AG04449 (cell line): ENCODE results near the gene NFASC.

Source experiments
- CTCF ChIA-PET: fragments of 350-600 bp; formaldehyde crosslinking; extraction: SDS; loops from one replicate; lab custom pipeline; 2021; ENCODE audit warnings: antibody characterized with exemption; lab: Yijun Ruan, JAX
- POLR2A ChIA-PET: fragments of 400-600, 350-600 bp; formaldehyde crosslinking; extraction: SDS; loops from one replicate; lab custom pipeline; 2020; ENCODE audit warnings: antibody characterized with exemption, inconsistent platforms; lab: Yijun Ruan, JAX
- DNase-seq: peaks from one replicate; pipeline ENCODE4 v3.0.0-alpha.2; 2010; ENCODE audit warnings: low read depth, low spot score
- H3K4me3 ChIP-seq: 2 replicates; pipeline ENCODE4 v1.5.1; 2011; ENCODE audit warnings: low read depth, mild to moderate bottlenecking, control low read depth, low read length
- TF ChIP-seq, protein P1 (sequence below): IDR thresholded peaks from one replicate; pipeline ENCODE4 v1.5.1; 2011; ENCODE audit warnings: mild to moderate bottlenecking, moderate library complexity, low read length, control low read depth, inconsistent platforms; ENCODE audit not compliant: insufficient read depth; ENCODE audit errors: missing control alignments

NFASC gene

GRCh38 chr1:205046870-205047269 lies 176.2 kb downstream of the NFASC start:
- CTCF ChIA-PET, result interaction anchor here (1.3 kb wide), 1 partner anchor 14 kb away, joined by 16 read pairs; no protein-coding TSS in a partner anchor
- POLR2A ChIA-PET, result no interaction called here
- DNase-seq, result no peak

DNA sequence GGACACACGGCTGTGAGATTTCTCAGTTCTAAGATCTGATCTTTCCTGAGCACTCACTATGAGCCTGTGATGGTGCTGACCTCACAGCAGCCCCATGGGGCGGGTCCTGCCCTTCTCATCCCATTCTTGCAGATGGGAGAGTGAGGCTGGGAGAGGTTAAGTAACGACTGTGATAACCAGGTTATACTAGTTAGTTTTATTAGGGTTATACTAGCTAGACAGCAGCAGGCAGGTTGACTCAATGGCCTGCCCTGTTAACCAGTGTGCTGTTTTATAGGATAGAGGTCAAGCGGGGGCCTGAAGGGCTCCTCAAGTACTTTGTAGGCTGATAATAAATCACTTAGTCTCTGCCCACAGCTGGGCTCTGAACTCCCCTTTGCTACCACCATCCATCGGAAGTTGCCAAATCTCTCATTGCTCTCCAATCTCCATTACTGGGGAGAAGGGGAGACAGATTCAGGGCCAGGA lies 177.1 kb downstream of the NFASC start:
- DNase-seq, result no peak
- no peak overlapping the region for H3K4me3 ChIP-seq
- ChIA-PET CTCF (interaction anchor here (0.8 to 7.8 kb wide), 2 partner anchors 14 to 72 kb away, joined by 3 to 90 read pairs; no protein-coding TSS in a partner anchor), POLR2A (no interaction called here)
- TF ChIP-seq, protein P1, sequence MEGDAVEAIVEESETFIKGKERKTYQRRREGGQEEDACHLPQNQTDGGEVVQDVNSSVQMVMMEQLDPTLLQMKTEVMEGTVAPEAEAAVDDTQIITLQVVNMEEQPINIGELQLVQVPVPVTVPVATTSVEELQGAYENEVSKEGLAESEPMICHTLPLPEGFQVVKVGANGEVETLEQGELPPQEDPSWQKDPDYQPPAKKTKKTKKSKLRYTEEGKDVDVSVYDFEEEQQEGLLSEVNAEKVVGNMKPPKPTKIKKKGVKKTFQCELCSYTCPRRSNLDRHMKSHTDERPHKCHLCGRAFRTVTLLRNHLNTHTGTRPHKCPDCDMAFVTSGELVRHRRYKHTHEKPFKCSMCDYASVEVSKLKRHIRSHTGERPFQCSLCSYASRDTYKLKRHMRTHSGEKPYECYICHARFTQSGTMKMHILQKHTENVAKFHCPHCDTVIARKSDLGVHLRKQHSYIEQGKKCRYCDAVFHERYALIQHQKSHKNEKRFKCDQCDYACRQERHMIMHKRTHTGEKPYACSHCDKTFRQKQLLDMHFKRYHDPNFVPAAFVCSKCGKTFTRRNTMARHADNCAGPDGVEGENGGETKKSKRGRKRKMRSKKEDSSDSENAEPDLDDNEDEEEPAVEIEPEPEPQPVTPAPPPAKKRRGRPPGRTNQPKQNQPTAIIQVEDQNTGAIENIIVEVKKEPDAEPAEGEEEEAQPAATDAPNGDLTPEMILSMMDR, result no peak

More at GRCh38 chr1:205046870-205047269, 176.2 kb downstream of the NFASC start:
- TF ChIP-seq, protein P1, result no peak
- no peak overlapping the region for H3K4me3 ChIP-seq

DNA sequence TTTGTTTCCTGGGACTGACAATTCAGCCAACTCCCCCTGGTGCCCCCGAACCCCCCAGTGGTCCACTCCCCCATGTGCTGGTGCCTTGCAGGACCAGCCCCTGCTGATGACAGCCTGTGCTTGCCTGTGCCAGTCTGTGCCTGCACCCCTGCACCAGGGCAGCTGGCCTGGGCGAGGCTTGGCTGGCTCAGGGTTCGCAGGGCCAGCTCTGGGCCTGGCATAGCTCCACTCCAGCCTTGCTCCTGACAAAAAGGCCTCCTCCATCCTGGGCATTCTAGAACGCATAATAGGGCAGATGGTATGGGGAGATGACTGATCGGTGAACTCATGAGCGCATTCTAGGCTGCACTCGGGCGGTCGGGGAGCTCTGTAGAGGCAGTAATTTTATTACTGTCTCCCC lies 177.7 kb downstream of the NFASC start:
- TF ChIP-seq, protein P1, result no peak
- ChIA-PET CTCF (interaction anchor here (0.8 to 7.8 kb wide), 3 partner anchors 13 to 72 kb away, joined by 3 to 90 read pairs (median 3); no protein-coding TSS in a partner anchor), POLR2A (no interaction called here)
- H3K4me3 ChIP-seq, result no peak overlapping the region
- no peak for DNase-seq

DNA sequence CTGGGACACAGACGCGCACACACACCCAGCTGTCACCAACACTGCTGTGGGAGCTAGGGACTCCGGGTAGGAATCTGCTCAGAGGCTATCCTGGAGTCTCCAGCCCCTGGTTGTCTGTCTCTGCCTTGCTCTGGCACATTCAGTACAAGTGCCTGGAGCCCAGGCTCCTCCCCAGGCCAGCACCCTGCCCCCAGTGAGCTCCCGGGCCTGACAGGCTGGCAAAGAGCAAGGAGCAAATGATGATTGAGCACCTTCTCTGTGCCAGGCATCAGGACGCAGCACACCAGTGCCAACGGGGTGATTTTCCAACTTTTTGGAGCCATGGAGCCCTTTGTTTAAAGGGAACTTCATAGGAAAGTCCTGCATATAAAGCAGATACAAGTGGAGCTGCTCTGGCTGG lies 178.8 kb downstream of the NFASC start:
- no peak overlapping the region for H3K4me3 ChIP-seq
- DNase-seq, result no peak
- ChIA-PET POLR2A (no interaction called here), CTCF (interaction anchor here (0.9 to 7.8 kb wide), 2 partner anchors 11 to 12 kb away, joined by 3 to 90 read pairs; no protein-coding TSS in a partner anchor)
- TF ChIP-seq, protein P1, result no peak

GRCh38 chr1:205052690-205053089 lies 182.0 kb downstream of the NFASC start:
- no peak for DNase-seq
- TF ChIP-seq, protein P1, result no peak
- H3K4me3 ChIP-seq, result no peak overlapping the region
- POLR2A ChIA-PET, result no interaction called here
- CTCF ChIA-PET, result interaction anchor here (1.2 to 7.8 kb wide), 4 partner anchors 9 to 204 kb away, joined by 3 to 90 read pairs (median 7); no protein-coding TSS in a partner anchor

DNA sequence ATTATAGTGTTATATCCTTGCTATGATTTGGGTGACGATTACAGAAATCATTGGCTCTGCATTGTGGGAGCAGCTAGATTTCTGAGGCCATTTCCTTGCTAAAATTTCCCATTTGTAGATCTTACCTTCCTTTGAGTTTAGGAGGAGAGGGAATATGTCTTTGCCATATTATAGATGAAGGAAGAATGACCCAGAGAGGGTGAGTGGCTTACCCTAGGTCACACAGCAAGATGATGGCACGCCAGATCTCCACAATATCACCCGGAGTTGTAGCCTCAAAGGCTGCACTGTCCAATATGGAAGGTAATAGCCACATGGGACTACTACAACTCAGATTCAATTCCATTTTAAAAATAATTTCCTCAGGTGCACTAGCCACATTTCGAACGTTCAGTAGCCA lies 182.6 kb downstream of the NFASC start:
- no peak for DNase-seq
- no peak overlapping the region for H3K4me3 ChIP-seq
- ChIA-PET CTCF (interaction anchor here (1.2 to 7.8 kb wide), 5 partner anchors 8 to 203 kb away, joined by 3 to 90 read pairs (median 5); no protein-coding TSS in a partner anchor), POLR2A (no interaction called here)
- TF ChIP-seq, protein P1, result no peak
